Transverse colon (tissue), 4 donors: ENCODE measurements around the gene LAMA5. TPM values are rescaled to one million over a fixed set of nuclear protein-coding genes. Genes with fewer than 3 reads are reported as not detected.

Source experiments
- DNase-seq: peaks from one replicate; pipeline ENCODE4 v3.0.0-alpha.2; 2019
- H3K27ac ChIP-seq, 4 donors: fragments of 200-600 bp; sonication (generic); 2 replicates each; pipeline ENCODE4 v1.5.1; 2016 to 2018; ENCODE audit warnings: inconsistent platforms in 4 of 4
- H3K27me3 ChIP-seq: fragments of 200-600 bp; sonication (generic); 2 replicates; pipeline ENCODE4 v1.5.1; 2017; ENCODE audit warnings: inconsistent platforms
- H3K36me3 ChIP-seq, 4 donors: fragments of 200-600 bp; sonication (generic); 2 replicates each; pipeline ENCODE4 v1.5.1; 2017 to 2019; ENCODE audit warnings: inconsistent platforms in 4 of 4
- H3K4me1 ChIP-seq, 4 donors: fragments of 200-600 bp; sonication (generic); 2 replicates each; pipeline ENCODE4 v1.5.1; 2017 to 2020; ENCODE audit warnings: inconsistent platforms in 4 of 4
- H3K4me3 ChIP-seq, 4 donors: fragments of 200-600 bp; sonication (generic); 1 replicate in 1 of 4; 2 replicates in 3 of 4; pipeline versions ENCODE4 v1.5.1 to v1.6.1; 2017 to 2019; ENCODE audit warnings: inconsistent platforms in 4 of 4
- H3K9me3 ChIP-seq, 2 donors: fragments of 200-600 bp; sonication (generic); 2 replicates each; pipeline ENCODE4 v1.5.1; 2017 to 2019; ENCODE audit warnings: inconsistent platforms in 2 of 2
- EP300 ChIP-seq: sonication (generic); formaldehyde crosslinking; IDR thresholded peaks from one replicate; pipeline ENCODE4 v1.6.1; 2017; ENCODE audit warnings: antibody characterized with exemption, low read depth
- POLR2A ChIP-seq: fragments of 450-650 bp; IDR thresholded peaks from one replicate; pipeline ENCODE4 v1.6.1; 2016; ENCODE audit warnings: antibody characterized with exemption, mild to moderate bottlenecking, moderate library complexity
- POLR2AphosphoS5 ChIP-seq, 3 donors: sonication (generic); formaldehyde crosslinking; IDR thresholded peaks; one replicate each; pipeline ENCODE4 v1.6.1; 2016; ENCODE audit warnings: antibody characterized with exemption in 3 of 3
- WGBS, 2 donors: methylation state at CpG; one replicate each; pipeline ENCODE4 v1.1.5; 2018; ENCODE audit warnings: low coverage in 1 of 2; 5-methylcytosine and 5-hydroxymethylcytosine counted together
- in situ Hi-C, 4 donors: fragments of 200-750 bp; cut with MboI; loops; one replicate each; pipeline versions ENCODE4 v1.15.0 to v1.15.1; 2017; ENCODE audit warnings: low sequenced_read_pairs in 3 of 4, low pct_ligation_motif_present in 1 of 4, low pct_unique_long_range_greater_than_20kb in 1 of 4
- intact Hi-C: fragments of 100-400 bp; cut with DNase I; formaldehyde crosslinking; loops from one replicate; pipeline ENCODE4 v1.15.1; 2023; ENCODE audit warnings: low total_unique reads
- total RNA-seq, 4 donors: library from RNA; depleted of rRNA; stranded (reverse); fragments of >200 nt; gene quantifications; one replicate each; pipeline ENCODE4 v1.1.0, GENCODE V29; 2016
- TF ChIP-seq, protein P1 (sequence below), 5 experiments: fragments of 200-600 bp in 3 of 5; fragments of 450-650 bp in 2 of 5; sonication (generic) in 3 of 5; IDR thresholded peaks; 1 replicate in 2 of 5; 2 replicates in 3 of 5; pipeline ENCODE4 v1.5.1; 2016 to 2017; ENCODE audit warnings: antibody characterized with exemption in 5 of 5, inconsistent platforms in 3 of 5, mild to moderate bottlenecking in 2 of 5, moderate library complexity in 1 of 5

The LAMA5 gene
- total RNA-seq, 4 donors from 2014 or later = 33.2 to 269 (median 91.3) TPM

GRCh38 chr20:62368392-62368975 lies 1.4 kb upstream of the LAMA5 start:
- TF ChIP-seq POLR2AphosphoS5 (IDR thresholded peaks at IDR 0.05) (no peak), EP300 (no peak), POLR2A (no peak)
- TF ChIP-seq, protein P1, sequence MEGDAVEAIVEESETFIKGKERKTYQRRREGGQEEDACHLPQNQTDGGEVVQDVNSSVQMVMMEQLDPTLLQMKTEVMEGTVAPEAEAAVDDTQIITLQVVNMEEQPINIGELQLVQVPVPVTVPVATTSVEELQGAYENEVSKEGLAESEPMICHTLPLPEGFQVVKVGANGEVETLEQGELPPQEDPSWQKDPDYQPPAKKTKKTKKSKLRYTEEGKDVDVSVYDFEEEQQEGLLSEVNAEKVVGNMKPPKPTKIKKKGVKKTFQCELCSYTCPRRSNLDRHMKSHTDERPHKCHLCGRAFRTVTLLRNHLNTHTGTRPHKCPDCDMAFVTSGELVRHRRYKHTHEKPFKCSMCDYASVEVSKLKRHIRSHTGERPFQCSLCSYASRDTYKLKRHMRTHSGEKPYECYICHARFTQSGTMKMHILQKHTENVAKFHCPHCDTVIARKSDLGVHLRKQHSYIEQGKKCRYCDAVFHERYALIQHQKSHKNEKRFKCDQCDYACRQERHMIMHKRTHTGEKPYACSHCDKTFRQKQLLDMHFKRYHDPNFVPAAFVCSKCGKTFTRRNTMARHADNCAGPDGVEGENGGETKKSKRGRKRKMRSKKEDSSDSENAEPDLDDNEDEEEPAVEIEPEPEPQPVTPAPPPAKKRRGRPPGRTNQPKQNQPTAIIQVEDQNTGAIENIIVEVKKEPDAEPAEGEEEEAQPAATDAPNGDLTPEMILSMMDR (IDR thresholded peaks at IDR 0.05) = no peak
- Histone ChIP-seq H3K4me3 (peak overlapping the region in 2 of 4 donors; percentile 58 to 82), H3K4me1 (peaks cover 44 to 75% (median 61%) of the 10 kb centered on the region in 4 donors), H3K27ac (peak overlapping the region; percentile 86 to 97 (median 88)), H3K27me3 (peaks cover 63% of the 10 kb centered on the region), H3K9me3 (no peaks in the 10 kb centered on the region), H3K36me3 (no peaks in the 10 kb centered on the region)
- WGBS, 2 donors = 10% methylated on average over 14 of the region's 15 CpGs; no CpG with 5 or more reads in 1 of the 2 donors
- in situ Hi-C loops = no loop called here
- peak; percentile 59 for DNase-seq
- intact Hi-C loops = no loop called here

DNA sequence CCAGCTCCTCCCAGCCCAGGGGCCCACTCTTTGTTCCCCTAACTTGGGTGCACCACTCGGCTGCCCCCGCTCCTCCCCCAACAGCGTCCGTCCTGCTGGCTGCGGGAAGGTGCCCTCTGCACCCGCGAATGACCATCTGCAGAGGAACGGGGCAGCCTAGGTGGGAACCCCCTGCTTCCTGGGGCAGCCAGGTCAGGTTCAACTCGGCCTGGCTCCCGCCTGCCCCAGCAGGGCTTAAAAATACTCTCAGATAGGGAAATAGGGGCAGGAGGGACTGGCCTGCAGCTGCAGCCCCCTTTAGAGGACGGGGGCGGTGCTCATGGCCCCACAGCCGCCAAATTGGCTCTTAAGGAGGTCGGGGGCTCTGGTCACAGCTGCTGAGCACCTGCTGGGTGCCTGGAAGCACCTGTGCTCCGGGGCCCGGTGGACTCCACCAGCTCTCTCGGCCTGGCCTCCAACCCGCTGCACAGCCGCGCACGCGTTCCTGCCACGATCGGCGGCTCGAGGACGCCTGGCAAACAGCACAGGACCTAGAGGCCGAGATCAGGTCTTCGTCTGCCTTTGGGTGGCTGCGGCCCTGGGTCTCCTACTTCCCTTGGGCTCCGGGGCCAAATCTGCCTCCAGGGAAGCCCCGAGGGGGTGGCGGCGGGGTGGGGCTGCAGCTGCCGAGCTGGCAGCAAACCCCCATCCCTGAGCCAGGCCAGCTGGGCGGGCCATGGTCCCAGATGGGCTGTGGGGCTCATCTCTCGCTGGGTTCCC lies 700 bp upstream of the LAMA5 start:
- 2% methylated on average over 37 of the region's 37 CpGs; no CpG with 5 or more reads in 1 of the 2 donors for WGBS, 2 donors
- peak in 1 of 3 donors; percentile 6 for TF ChIP-seq POLR2AphosphoS5 (IDR thresholded peaks at IDR 0.05)
- TF ChIP-seq, protein P1 (IDR thresholded peaks at IDR 0.05) = no peak

DNA sequence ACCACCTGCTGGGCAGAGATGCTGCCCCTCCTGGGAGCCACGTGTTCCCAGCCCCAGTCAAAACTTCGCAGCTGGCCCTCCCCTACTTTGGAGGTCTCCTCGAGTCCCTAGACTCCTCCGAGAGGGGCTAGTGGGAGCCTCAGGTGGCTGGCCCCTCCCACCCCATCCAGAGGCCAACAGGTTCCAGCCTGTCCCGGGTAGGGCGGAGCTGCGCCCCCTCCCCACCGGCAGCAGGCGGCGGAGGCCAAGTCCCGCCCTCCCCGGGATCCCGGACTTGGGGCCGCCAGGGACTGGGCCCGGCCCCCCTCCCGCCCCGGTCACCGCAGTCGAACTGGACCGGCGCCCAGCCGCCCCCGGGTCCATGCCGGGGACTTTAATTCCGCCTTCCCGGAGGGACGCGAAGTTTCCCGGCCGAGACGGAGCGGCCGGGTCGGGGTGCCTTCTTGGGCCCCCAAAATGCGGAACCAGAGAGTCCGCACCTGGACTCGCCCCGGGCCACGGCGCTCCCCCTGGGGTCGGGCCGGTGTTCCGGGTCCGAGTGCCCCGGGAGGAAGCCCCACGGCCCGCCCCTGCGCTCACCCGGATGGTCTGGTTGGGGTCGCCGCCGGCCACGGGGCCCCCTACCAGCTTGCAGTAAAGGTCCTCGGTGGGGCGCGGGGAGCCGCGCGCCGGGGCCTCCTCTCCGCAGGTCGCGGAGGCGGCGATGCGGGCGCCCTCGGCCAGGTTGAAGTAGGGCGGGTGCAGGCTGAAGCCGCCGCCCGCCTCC lies 559 bp downstream of the LAMA5 start:
- Histone ChIP-seq H3K4me3 (peak overlapping the region; percentile 43 to 92 (median 70)), H3K27me3 (peaks cover 59% of the 10 kb centered on the region), H3K27ac (peak overlapping the region; percentile 86 to 97 (median 88)), H3K4me1 (peaks cover 46 to 84% (median 61%) of the 10 kb centered on the region in 4 donors), H3K9me3 (no peaks in the 10 kb centered on the region), H3K36me3 (no peaks in the 10 kb centered on the region)
- in situ Hi-C loops (no loop called here), intact Hi-C loops (no loop called here)
- no peak for DNase-seq
- TF ChIP-seq POLR2AphosphoS5 (IDR thresholded peaks at IDR 0.05) (no peak), POLR2A (no peak), EP300 (no peak)
- TF ChIP-seq, protein P1 (IDR thresholded peaks at IDR 0.05) = no peak
- WGBS, 2 donors = 3% methylated on average over 29 of the region's 72 CpGs; no CpG with 5 or more reads in 1 of the 2 donors

More for the DNA sequence above, 700 bp upstream of the LAMA5 start:
- Histone ChIP-seq H3K27me3 (peaks cover 63% of the 10 kb centered on the region), H3K9me3 (no peaks in the 10 kb centered on the region), H3K27ac (peak overlapping the region; percentile 86 to 97 (median 88)), H3K4me3 (peak overlapping the region; percentile 43 to 92 (median 70)), H3K4me1 (peaks cover 44 to 78% (median 66%) of the 10 kb centered on the region in 4 donors), H3K36me3 (no peaks in the 10 kb centered on the region)
- DNase-seq = peak; percentile 60
- intact Hi-C loops (no loop called here), in situ Hi-C loops (no loop called here)
